Chondrocyte (in vitro differentiated cells): Measurements from ENCODE around the gene CPNE7. TPM values are rescaled to one million over a fixed set of nuclear protein-coding genes. Genes with fewer than 3 reads are reported as not detected.

Experiments used
- DNase-seq: peaks from one replicate; pipeline ENCODE4 v3.0.0; 2021; ENCODE audit warnings: mixed read lengths, low spot score
- H3K27ac Mint-ChIP-seq: one replicate; pipeline ENCODE4 v1.8.0; 2021; ENCODE audit warnings: mild to moderate bottlenecking, moderate library complexity, mixed read lengths; ENCODE audit not compliant: unreplicated experiment
- H3K27me3 Mint-ChIP-seq: 2 replicates; pipeline ENCODE4 v1.8.0; 2021; ENCODE audit warnings: low read depth, mixed read lengths
- H3K36me3 Mint-ChIP-seq: 2 replicates; pipeline ENCODE4 v1.8.0; 2021; ENCODE audit warnings: low read depth, mixed read lengths
- H3K4me1 Mint-ChIP-seq: 2 replicates; pipeline ENCODE4 v1.8.0; 2021; ENCODE audit warnings: low read depth, mild to moderate bottlenecking, mixed read lengths
- H3K4me3 Mint-ChIP-seq: one replicate; pipeline ENCODE4 v1.8.0; 2021; ENCODE audit warnings: mild to moderate bottlenecking, moderate library complexity, mixed read lengths; ENCODE audit not compliant: unreplicated experiment
- H3K9me3 Mint-ChIP-seq: 2 replicates; pipeline ENCODE4 v1.8.0; 2021; ENCODE audit warnings: low read depth, mixed read lengths
- long read RNA-seq: library from polyadenylated mRNA; stranded (forward); transcript quantifications from one replicate; pipeline ENCODE4 v2.0.0, GENCODE V29; 2021
- total RNA-seq: library from RNA; stranded (reverse); gene quantifications from 3 replicates; pipeline ENCODE4 v1.2.1, GENCODE V29; 2021
- TF ChIP-seq, protein P1 (sequence below): fragments of 200-600 bp; sonication (generic); IDR thresholded peaks from 2 replicates; pipeline ENCODE4 v1.5.0; 2021; ENCODE audit warnings: antibody characterized with exemption, mild to moderate bottlenecking, moderate library complexity

Gene CPNE7
- 15.5 to 41.7 TPM (median 16.3 TPM) in 3 replicates for total RNA-seq
- long read RNA-seq, transcript CPNE7-202 (15 exons, 2,409 nt), result major isoform, 6 of 11 reads
- long read RNA-seq, partial matches to known transcripts, result 2 of 11 reads
- long read RNA-seq, other reads (novel, unspliced or antisense), result 2 of 11 reads

- TF ChIP-seq, protein P1, sequence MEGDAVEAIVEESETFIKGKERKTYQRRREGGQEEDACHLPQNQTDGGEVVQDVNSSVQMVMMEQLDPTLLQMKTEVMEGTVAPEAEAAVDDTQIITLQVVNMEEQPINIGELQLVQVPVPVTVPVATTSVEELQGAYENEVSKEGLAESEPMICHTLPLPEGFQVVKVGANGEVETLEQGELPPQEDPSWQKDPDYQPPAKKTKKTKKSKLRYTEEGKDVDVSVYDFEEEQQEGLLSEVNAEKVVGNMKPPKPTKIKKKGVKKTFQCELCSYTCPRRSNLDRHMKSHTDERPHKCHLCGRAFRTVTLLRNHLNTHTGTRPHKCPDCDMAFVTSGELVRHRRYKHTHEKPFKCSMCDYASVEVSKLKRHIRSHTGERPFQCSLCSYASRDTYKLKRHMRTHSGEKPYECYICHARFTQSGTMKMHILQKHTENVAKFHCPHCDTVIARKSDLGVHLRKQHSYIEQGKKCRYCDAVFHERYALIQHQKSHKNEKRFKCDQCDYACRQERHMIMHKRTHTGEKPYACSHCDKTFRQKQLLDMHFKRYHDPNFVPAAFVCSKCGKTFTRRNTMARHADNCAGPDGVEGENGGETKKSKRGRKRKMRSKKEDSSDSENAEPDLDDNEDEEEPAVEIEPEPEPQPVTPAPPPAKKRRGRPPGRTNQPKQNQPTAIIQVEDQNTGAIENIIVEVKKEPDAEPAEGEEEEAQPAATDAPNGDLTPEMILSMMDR, result no peak
- peaks cover 20% of the 10 kb centered on the region for H3K4me1 Mint-ChIP-seq
- H3K27me3 Mint-ChIP-seq, result no peaks in the 10 kb centered on the region
- H3K27ac Mint-ChIP-seq, result no peak within 1 kb of the TSS
- no peaks in the 10 kb centered on the region for H3K36me3 Mint-ChIP-seq
- peak within 1 kb of the TSS; percentile 57 for H3K4me3 Mint-ChIP-seq
- no peak for DNase-seq
- H3K9me3 Mint-ChIP-seq, result no peaks in the 10 kb centered on the region
These were observed at the start of gene CPNE7 for GRCh38 chr16:89575247-89576152. Gene CPNE7 (plus strand): TSS chr16:89575758. CDS start chr16:89575898, 140 bp downstream.

GRCh38 chr16:89529097-89529496 is 46.5 kb upstream of the CPNE7 start:
- Mint-ChIP-seq H3K36me3 (peaks cover 46% of the 10 kb centered on the region), H3K27me3 (no peaks in the 10 kb centered on the region), H3K4me3 (no peak overlapping the region), H3K9me3 (no peaks in the 10 kb centered on the region), H3K4me1 (no peaks in the 10 kb centered on the region), H3K27ac (no peak overlapping the region)
- TF ChIP-seq, protein P1, result no peak
- DNase-seq, result no peak

DNA sequence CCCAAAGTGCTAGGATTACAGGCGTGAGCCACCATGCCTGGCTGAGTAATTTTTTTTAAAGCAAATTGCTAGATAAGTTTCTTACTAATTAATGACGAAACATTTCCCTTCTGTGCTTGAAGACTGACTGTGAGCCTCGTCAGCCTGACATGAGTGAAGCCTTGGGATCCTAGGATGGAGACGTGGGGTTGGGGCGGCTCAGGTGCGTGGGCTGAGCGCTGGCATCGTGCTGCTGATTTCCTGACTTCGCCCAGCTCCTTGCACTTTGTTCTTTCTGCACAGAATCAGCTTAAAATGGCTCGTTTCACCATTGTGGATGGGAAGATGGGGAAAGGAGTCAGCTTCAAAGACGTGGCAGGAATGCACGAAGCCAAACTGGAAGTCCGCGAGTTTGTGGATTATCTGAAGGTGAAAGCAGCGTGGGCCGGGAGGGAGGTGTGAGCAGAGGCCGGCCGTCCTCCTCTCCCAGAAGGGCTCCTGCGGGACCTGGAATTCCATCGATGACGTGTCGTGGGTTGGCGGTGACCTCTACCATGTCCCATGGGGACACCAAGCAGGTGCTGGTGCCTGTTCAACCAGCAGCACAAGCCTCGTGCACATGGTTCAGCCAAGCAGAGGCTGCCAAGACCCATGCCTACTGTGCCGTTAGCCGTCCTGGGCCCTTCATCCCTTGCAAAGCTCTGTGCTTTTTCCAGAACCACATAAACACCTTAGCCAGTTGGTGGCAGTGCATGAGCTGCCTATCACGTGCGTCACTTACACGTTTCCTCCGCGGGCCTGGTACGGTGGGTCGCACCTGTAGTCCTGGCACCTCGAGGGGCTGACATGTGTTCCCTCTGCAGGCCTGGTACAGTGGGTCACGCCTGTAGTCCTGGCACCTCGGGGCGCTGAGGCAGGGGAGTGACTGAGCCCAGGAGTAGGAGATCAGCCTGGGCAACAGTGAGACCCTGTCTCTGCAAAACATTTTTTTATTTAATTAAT is 44.9 kb upstream of the CPNE7 start:
- no peak overlapping the region for H3K4me3 Mint-ChIP-seq
- H3K27me3 Mint-ChIP-seq, result no peaks in the 10 kb centered on the region
- TF ChIP-seq, protein P1, result no peak
- peaks cover 46% of the 10 kb centered on the region for H3K36me3 Mint-ChIP-seq
- no peak overlapping the region for H3K27ac Mint-ChIP-seq
- no peak for DNase-seq
- H3K9me3 Mint-ChIP-seq, result no peaks in the 10 kb centered on the region
- H3K4me1 Mint-ChIP-seq, result no peaks in the 10 kb centered on the region

DNA sequence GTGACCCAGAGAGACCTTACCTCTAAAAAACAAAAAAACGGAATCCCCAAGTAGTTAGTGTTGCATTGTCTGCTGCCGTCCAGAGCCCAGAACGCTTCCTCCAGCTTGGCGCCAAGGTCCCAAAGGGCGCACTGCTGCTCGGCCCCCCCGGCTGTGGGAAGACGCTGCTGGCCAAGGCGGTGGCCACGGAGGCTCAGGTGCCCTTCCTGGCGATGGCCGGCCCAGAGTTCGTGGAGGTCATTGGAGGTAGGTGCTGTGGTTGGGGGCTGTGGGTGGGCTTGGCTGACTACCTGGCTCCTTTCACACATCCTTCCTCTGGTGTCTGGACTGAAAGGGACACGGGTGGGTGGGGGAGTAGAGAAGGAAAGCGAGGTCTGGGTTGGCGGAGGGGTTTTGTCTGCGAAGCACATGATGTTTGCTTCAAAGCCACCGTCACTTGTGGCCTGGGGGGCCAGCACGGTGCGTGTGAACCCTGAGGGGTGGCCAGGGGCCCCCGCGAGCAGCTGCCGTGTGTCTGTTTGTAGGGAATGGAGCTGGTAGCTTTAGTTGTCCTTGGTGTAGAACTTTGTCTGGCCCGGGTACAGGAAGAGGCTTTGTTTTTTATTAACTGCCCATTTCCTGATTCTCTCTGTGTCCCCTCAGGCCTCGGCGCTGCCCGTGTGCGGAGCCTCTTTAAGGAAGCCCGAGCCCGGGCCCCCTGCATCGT is 43.6 kb upstream of the CPNE7 start:
- Mint-ChIP-seq H3K4me1 (no peaks in the 10 kb centered on the region), H3K4me3 (no peak overlapping the region), H3K36me3 (peaks cover 43% of the 10 kb centered on the region), H3K27me3 (no peaks in the 10 kb centered on the region), H3K9me3 (no peaks in the 10 kb centered on the region), H3K27ac (no peak overlapping the region)
- TF ChIP-seq, protein P1, result no peak
- no peak for DNase-seq
